Mesenchymal stem cell (in vitro differentiated cells and primary cell): ENCODE measurements around the gene TMUB1.

Source experiments
- DNase-seq: peaks from one replicate; pipeline ENCODE4 v3.0.0-alpha.2; 2013
- H2AFZ ChIP-seq: one replicate; pipeline ENCODE4 v1.6.1; 2013; ENCODE audit warnings: low read depth, mild to moderate bottlenecking, control low read depth, inconsistent platforms, low read length, moderate library complexity
- H2AK5ac ChIP-seq: 2 replicates; pipeline ENCODE4 v1.6.1; 2013; ENCODE audit warnings: low read length, moderate library complexity, mild to moderate bottlenecking, inconsistent platforms; ENCODE audit not compliant: severe bottlenecking
- H2BK120ac ChIP-seq: one replicate; pipeline ENCODE4 v1.6.1; 2013; ENCODE audit warnings: low read depth, mild to moderate bottlenecking, inconsistent platforms, low read length, moderate library complexity
- H2BK12ac ChIP-seq, 2 experiments: one replicate each; pipeline ENCODE4 v1.6.1; 2013; ENCODE audit warnings: inconsistent platforms in 2 of 2, low read length in 2 of 2, mild to moderate bottlenecking in 2 of 2, moderate library complexity in 2 of 2, control low read depth in 1 of 2
- H2BK15ac ChIP-seq: one replicate; pipeline ENCODE4 v1.6.1; 2013; ENCODE audit warnings: mild to moderate bottlenecking, low read depth, inconsistent platforms; ENCODE audit not compliant: poor library complexity, severe bottlenecking
- H2BK5ac ChIP-seq: 2 replicates; pipeline ENCODE4 v1.6.1; 2013; ENCODE audit warnings: low read depth, mild to moderate bottlenecking, low read length, control low read depth, inconsistent platforms; ENCODE audit not compliant: poor library complexity, severe bottlenecking
- H3K14ac ChIP-seq, 2 experiments: one replicate each; pipeline ENCODE4 v1.6.1; 2013; ENCODE audit warnings: inconsistent platforms in 2 of 2, low read length in 2 of 2, control low read depth in 1 of 2, mild to moderate bottlenecking in 1 of 2, moderate library complexity in 1 of 2
- H3K18ac ChIP-seq, 2 experiments: one replicate each; pipeline ENCODE4 v1.6.1; 2013; ENCODE audit warnings: inconsistent platforms in 2 of 2, low read length in 2 of 2, control low read depth in 1 of 2, low read depth in 1 of 2, mild to moderate bottlenecking in 1 of 2
- H3K23ac ChIP-seq, 2 experiments: one replicate each; pipeline ENCODE4 v1.6.1; 2013; ENCODE audit warnings: inconsistent platforms in 2 of 2, low read length in 2 of 2, mild to moderate bottlenecking in 2 of 2, moderate library complexity in 2 of 2, control low read depth in 1 of 2
- H3K27ac ChIP-seq: 2 replicates; pipeline ENCODE4 v1.5.1; 2013; ENCODE audit warnings: mild to moderate bottlenecking, moderate library complexity, low read length, control low read depth, inconsistent platforms; ENCODE audit not compliant: poor library complexity, severe bottlenecking
- H3K27me3 ChIP-seq, 2 experiments: 2 replicates each; pipeline versions ENCODE4 v1.6.1 to v1.7.0; 2013; ENCODE audit warnings: low read length in 2 of 2, mild to moderate bottlenecking in 2 of 2, moderate library complexity in 2 of 2, control low read depth in 1 of 2, inconsistent platforms in 1 of 2; ENCODE audit not compliant: control insufficient read depth in 1 of 2, insufficient read depth in 1 of 2
- H3K36me3 ChIP-seq, 2 experiments: 2 replicates each; pipeline versions ENCODE4 v1.6.1 to v1.7.0; 2013; ENCODE audit warnings: low read length in 2 of 2, control low read depth in 1 of 2, inconsistent platforms in 1 of 2, low read depth in 1 of 2, mild to moderate bottlenecking in 1 of 2; ENCODE audit not compliant: insufficient read depth in 2 of 2, control insufficient read depth in 1 of 2
- H3K4ac ChIP-seq, 2 experiments: one replicate each; pipeline ENCODE4 v1.6.1; 2013; ENCODE audit warnings: inconsistent platforms in 2 of 2, low read length in 2 of 2, mild to moderate bottlenecking in 2 of 2, moderate library complexity in 2 of 2, control low read depth in 1 of 2, low read depth in 1 of 2
- H3K4me1 ChIP-seq: 2 replicates; pipeline ENCODE4 v1.6.1; 2013; ENCODE audit warnings: low read depth, low read length, control low read depth; ENCODE audit not compliant: control insufficient read depth, insufficient read depth
- H3K4me2 ChIP-seq: 2 replicates; pipeline ENCODE4 v1.6.1; 2013; ENCODE audit warnings: low read length, mild to moderate bottlenecking, inconsistent platforms; ENCODE audit not compliant: poor library complexity, severe bottlenecking
- H3K4me3 ChIP-seq, 2 experiments: 2 replicates each; pipeline versions ENCODE4 v1.5.1 to v1.7.0; 2013; ENCODE audit warnings: low read length in 2 of 2, mild to moderate bottlenecking in 2 of 2, control low read depth in 1 of 2, low read depth in 1 of 2; ENCODE audit not compliant: insufficient read depth in 1 of 2
- H3K79me1 ChIP-seq: replicated peaks from 2 replicates; pipeline ENCODE4 v1.6.1; 2013; ENCODE audit warnings: mild to moderate bottlenecking, control low read depth, low read length, inconsistent platforms; ENCODE audit not compliant: poor library complexity, severe bottlenecking
- H3K9ac ChIP-seq: 2 replicates; pipeline ENCODE4 v1.7.0; 2013; ENCODE audit warnings: mild to moderate bottlenecking, low read length, moderate library complexity
- H3K9me3 ChIP-seq: 2 replicates; pipeline ENCODE4 v1.7.0; 2013; ENCODE audit warnings: mild to moderate bottlenecking, low read length; ENCODE audit not compliant: control insufficient read depth
- H4K8ac ChIP-seq: one replicate; pipeline ENCODE4 v1.6.1; 2013; ENCODE audit warnings: inconsistent platforms, mild to moderate bottlenecking, low read length, moderate library complexity
- H4K91ac ChIP-seq: one replicate; pipeline ENCODE4 v1.6.1; 2013; ENCODE audit warnings: mild to moderate bottlenecking, low read length, inconsistent platforms
- WGBS: methylation state at CpG from one replicate; pipeline ENCODE4 v1.1.7; 2013; ENCODE audit warnings: mixed read lengths; 5-methylcytosine and 5-hydroxymethylcytosine counted together

The TMUB1 gene

GRCh38 chr7:151101621-151102396, 18.5 kb upstream of the TMUB1 start:
- Histone ChIP-seq H3K79me1 (peaks cover 29% of the 10 kb centered on the region), H3K4me3 (no peak overlapping the region), H3K36me3 (peaks cover 3 to 29% of the 10 kb centered on the region in 2 experiments), H3K4me1 (peaks cover 25% of the 10 kb centered on the region), H2BK12ac (no peak overlapping the region), H2BK5ac (no peak overlapping the region), H2AFZ (no peak overlapping the region), H4K8ac (no peak overlapping the region), H2AK5ac (no peak overlapping the region), H3K9me3 (no peaks in the 10 kb centered on the region), H3K4me2 (no peak overlapping the region), H2BK120ac (no peak overlapping the region), H4K91ac (no peak overlapping the region), H3K9ac (peak overlapping the region; percentile 26), H3K14ac (no peak overlapping the region), H3K27me3 (no peaks in the 10 kb centered on the region), H3K27ac (no peak overlapping the region), H3K23ac (no peak overlapping the region), H3K18ac (peak overlapping the region in 1 of 2 experiments; percentile 6), H3K4ac (no peak overlapping the region), H2BK15ac (no peak overlapping the region)
- DNase-seq: no peak
- WGBS: 85% methylated on average over 24 of the region's 24 CpGs

GRCh38 chr7:151100921-151101320, 17.6 kb upstream of the TMUB1 start:
- no peak overlapping the region for H4K91ac ChIP-seq
- no peak overlapping the region for H2BK5ac ChIP-seq
- peaks cover 28% of the 10 kb centered on the region for H3K4me1 ChIP-seq
- peaks cover 24% of the 10 kb centered on the region for H3K79me1 ChIP-seq
- no peak overlapping the region for H4K8ac ChIP-seq
- DNase-seq: no peak
- no peak overlapping the region for H2BK120ac ChIP-seq
- H3K36me3 ChIP-seq: peaks cover 0 to 25% of the 10 kb centered on the region in 2 experiments
- H3K4me3 ChIP-seq: no peak overlapping the region
- WGBS: 96% methylated on average over 10 of the region's 10 CpGs
- peak overlapping the region in 1 of 2 experiments; percentile 15 for H2BK12ac ChIP-seq
- no peaks in the 10 kb centered on the region for H3K9me3 ChIP-seq
- no peak overlapping the region for H3K27ac ChIP-seq
- H2AK5ac ChIP-seq: no peak overlapping the region
- no peak overlapping the region for H3K4ac ChIP-seq
- H3K23ac ChIP-seq: no peak overlapping the region
- no peak overlapping the region for H3K18ac ChIP-seq
- no peaks in the 10 kb centered on the region for H3K27me3 ChIP-seq
- H3K4me2 ChIP-seq: no peak overlapping the region
- H2AFZ ChIP-seq: no peak overlapping the region
- peak overlapping the region; percentile 26 for H3K9ac ChIP-seq
- no peak overlapping the region for H3K14ac ChIP-seq
- H2BK15ac ChIP-seq: no peak overlapping the region

- H2BK12ac ChIP-seq: no peak overlapping the region
- H2AFZ ChIP-seq: no peak overlapping the region
- no peak overlapping the region for H3K14ac ChIP-seq
- peaks cover 32% of the 10 kb centered on the region for H3K4me1 ChIP-seq
- no peak overlapping the region for H2BK120ac ChIP-seq
- no peak overlapping the region for H3K18ac ChIP-seq
- peak overlapping the region in 1 of 2 experiments; percentile 62 for H3K23ac ChIP-seq
- peaks cover 24% of the 10 kb centered on the region for H3K79me1 ChIP-seq
- no peak overlapping the region for H2AK5ac ChIP-seq
- no peak overlapping the region for H3K4ac ChIP-seq
- H3K27me3 ChIP-seq: no peaks in the 10 kb centered on the region
- H4K91ac ChIP-seq: no peak overlapping the region
- no peak overlapping the region for H4K8ac ChIP-seq
- no peak overlapping the region for H3K27ac ChIP-seq
- DNase-seq: peak; percentile 38
- no peaks in the 10 kb centered on the region for H3K9me3 ChIP-seq
- H2BK15ac ChIP-seq: no peak overlapping the region
- H3K4me3 ChIP-seq: no peak overlapping the region
- WGBS: 86% methylated on average over 18 of the region's 20 CpGs
- no peak overlapping the region for H2BK5ac ChIP-seq
- peaks cover 0 to 24% of the 10 kb centered on the region in 2 experiments for H3K36me3 ChIP-seq
- H3K4me2 ChIP-seq: no peak overlapping the region
- no peak overlapping the region for H3K9ac ChIP-seq
Measured at GRCh38 chr7:151099486-151100211, 16.4 kb upstream of the TMUB1 start.

- H3K9ac ChIP-seq: peak overlapping the region; percentile 13
- whole genome bisulfite sequencing: 79% methylated on average over 16 of the region's 17 CpGs
- H3K9me3 ChIP-seq: no peaks in the 10 kb centered on the region
Measured at GRCh38 chr7:151095828-151096475, 12.7 kb upstream of the TMUB1 start.

More at GRCh38 chr7:151095828-151096475, 12.7 kb upstream of the TMUB1 start:
- H2AFZ ChIP-seq: no peak overlapping the region
- peaks cover 30% of the 10 kb centered on the region for H3K4me1 ChIP-seq
- DNase-seq: no peak
- H3K4me3 ChIP-seq: no peak overlapping the region
- H2BK15ac ChIP-seq: no peak overlapping the region
- no peak overlapping the region for H2BK12ac ChIP-seq
- no peak overlapping the region for H4K8ac ChIP-seq
- H3K4me2 ChIP-seq: no peak overlapping the region
- no peak overlapping the region for H4K91ac ChIP-seq
- H3K79me1 ChIP-seq: peaks cover 15% of the 10 kb centered on the region
- H3K27me3 ChIP-seq: no peaks in the 10 kb centered on the region
- no peak overlapping the region for H2BK120ac ChIP-seq
- H3K4ac ChIP-seq: no peak overlapping the region
- no peak overlapping the region for H2AK5ac ChIP-seq
- no peak overlapping the region for H3K23ac ChIP-seq
- no peak overlapping the region for H3K18ac ChIP-seq
- no peak overlapping the region for H3K27ac ChIP-seq
- H2BK5ac ChIP-seq: no peak overlapping the region
- H3K36me3 ChIP-seq: peaks cover 5 to 30% of the 10 kb centered on the region in 2 experiments
- H3K14ac ChIP-seq: no peak overlapping the region
